ENCODE results near the gene CYP1A2. TPM values are rescaled to one million over a fixed set of nuclear protein-coding genes. Genes with fewer than 3 reads are reported as not detected.

Gene CYP1A2
- total RNA-seq, 1 experiment from 2014 or later, result not detected

DNA sequence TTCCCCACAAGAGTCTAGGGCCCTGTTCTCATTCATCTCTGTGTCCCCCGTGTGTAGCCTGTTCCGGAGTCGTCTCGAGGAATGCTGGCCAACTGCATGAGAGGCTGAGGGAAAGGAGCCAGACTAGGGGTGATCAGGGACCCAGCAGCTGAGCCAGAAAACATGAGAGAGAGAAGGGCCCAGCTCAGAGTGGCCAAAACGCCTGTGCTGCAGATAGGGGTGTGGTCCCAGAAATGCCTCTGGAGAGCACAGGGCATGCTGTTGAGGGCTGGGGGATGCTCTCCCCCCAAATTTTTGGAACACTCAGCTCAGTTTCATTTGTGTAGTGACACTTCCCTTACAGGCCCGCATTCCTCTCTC lies 14.1 kb downstream of the CYP1A2 start:
- no peak overlapping the region for H3K56ac ChIP-seq (ENCODE audit: insufficient read length, low read depth, low read length)
- H3K18ac ChIP-seq (ENCODE audit: insufficient read length, low read depth, low read length), result no peak overlapping the region
- H3K4me2 ChIP-seq (ENCODE audit: insufficient read depth, insufficient read length, low read length), result no peak overlapping the region
- H3K23ac ChIP-seq (ENCODE audit: insufficient read length, low read depth, low read length), result no peak overlapping the region
- TF ChIP-seq, protein P1, sequence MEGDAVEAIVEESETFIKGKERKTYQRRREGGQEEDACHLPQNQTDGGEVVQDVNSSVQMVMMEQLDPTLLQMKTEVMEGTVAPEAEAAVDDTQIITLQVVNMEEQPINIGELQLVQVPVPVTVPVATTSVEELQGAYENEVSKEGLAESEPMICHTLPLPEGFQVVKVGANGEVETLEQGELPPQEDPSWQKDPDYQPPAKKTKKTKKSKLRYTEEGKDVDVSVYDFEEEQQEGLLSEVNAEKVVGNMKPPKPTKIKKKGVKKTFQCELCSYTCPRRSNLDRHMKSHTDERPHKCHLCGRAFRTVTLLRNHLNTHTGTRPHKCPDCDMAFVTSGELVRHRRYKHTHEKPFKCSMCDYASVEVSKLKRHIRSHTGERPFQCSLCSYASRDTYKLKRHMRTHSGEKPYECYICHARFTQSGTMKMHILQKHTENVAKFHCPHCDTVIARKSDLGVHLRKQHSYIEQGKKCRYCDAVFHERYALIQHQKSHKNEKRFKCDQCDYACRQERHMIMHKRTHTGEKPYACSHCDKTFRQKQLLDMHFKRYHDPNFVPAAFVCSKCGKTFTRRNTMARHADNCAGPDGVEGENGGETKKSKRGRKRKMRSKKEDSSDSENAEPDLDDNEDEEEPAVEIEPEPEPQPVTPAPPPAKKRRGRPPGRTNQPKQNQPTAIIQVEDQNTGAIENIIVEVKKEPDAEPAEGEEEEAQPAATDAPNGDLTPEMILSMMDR (conservative IDR thresholded peaks at IDR 0.05), result no peak
- no peaks in the 10 kb centered on the region; the same call in 1 of the 2 replicates for H3K4me1 ChIP-seq (ENCODE audit: insufficient read depth, low read length)
- H3K4me3 Mint-ChIP-seq, result no peak overlapping the region
- no peak overlapping the region for H3K14ac ChIP-seq (ENCODE audit: insufficient read depth, low read length)
- no peak overlapping the region for H2BK15ac ChIP-seq (ENCODE audit: low read depth, low read length)
- no peaks in the 10 kb centered on the region for H3K9me3 ChIP-seq (ENCODE audit: control insufficient read depth, low read depth, low read length)
- H3K4me1 Mint-ChIP-seq, result peaks cover 15 to 20% of the 10 kb centered on the region in 2 experiments
- no peak overlapping the region for H2AK5ac ChIP-seq (ENCODE audit: insufficient read length, low read length)
- no peak overlapping the region for H3K27ac ChIP-seq (ENCODE audit: insufficient read length, low read depth, low read length)
- DNase-seq, result no peak
- H2AFZ ChIP-seq (ENCODE audit: low read length), result no peak overlapping the region
- no peak overlapping the region for H3K9ac ChIP-seq (ENCODE audit: extremely low read depth, insufficient read length, low read length)
- no peaks in the 10 kb centered on the region for H4K20me1 ChIP-seq (ENCODE audit: control insufficient read depth, insufficient read depth, insufficient read length)
- no peaks in the 10 kb centered on the region for H3K9me3 Mint-ChIP-seq
- WGBS (ENCODE audit: extremely low coverage, insufficient read length, low lambda C conversion rate), result no CpG with 5 or more reads among the region's 6 CpGs
- H4K8ac ChIP-seq (replicated peaks; ENCODE audit: insufficient read length, low read depth, low read length), result no peak overlapping the region
- H3K4ac ChIP-seq (ENCODE audit: low read depth, low read length), result no peak overlapping the region
- H3K79me2 ChIP-seq (ENCODE audit: insufficient read depth, low read length), result no peaks in the 10 kb centered on the region
- no peak overlapping the region for H2BK12ac ChIP-seq (ENCODE audit: insufficient read length, low read depth, low read length)
- H3K79me1 ChIP-seq (ENCODE audit: insufficient read depth, low read depth, low read length, poor library complexity, severe bottlenecking), result no peaks in the 10 kb centered on the region
- no peak overlapping the region for H2BK120ac ChIP-seq (ENCODE audit: low read depth, low read length, poor library complexity, severe bottlenecking)
- H2BK20ac ChIP-seq (ENCODE audit: low read depth, low read length, poor library complexity, severe bottlenecking), result no peak overlapping the region
- peaks cover 12% of the 10 kb centered on the region for H3K27me3 Mint-ChIP-seq (ENCODE audit: low read depth)
- H3T11ph ChIP-seq (ENCODE audit: low read length), result no peak overlapping the region
- H2BK5ac ChIP-seq (ENCODE audit: insufficient read length, low read length), result no peak overlapping the region
- H3K27me3 ChIP-seq (ENCODE audit: insufficient read depth, low read length), result no peaks in the 10 kb centered on the region
- H3K36me3 Mint-ChIP-seq (ENCODE audit: insufficient read depth in 1 of 3, low read depth in 3 of 3), result no peaks in the 10 kb centered on the region
- no peaks in the 10 kb centered on the region for H3K23me2 ChIP-seq (ENCODE audit: insufficient read length, low read depth, low read length, poor library complexity, severe bottlenecking)
- H4K91ac ChIP-seq (ENCODE audit: insufficient read length, low read depth, low read length), result no peak overlapping the region
- H3K27ac Mint-ChIP-seq, result peak overlapping the region in 1 of 3 experiments; percentile 92; a peak in 3 of 7 replicates
- H4K5ac ChIP-seq (ENCODE audit: insufficient read length, low read depth, low read length), result no peak overlapping the region

Measured in H9 (cell line).